ENCODE measurements around the gene SIVA1. TPM values are rescaled to one million over a fixed set of nuclear protein-coding genes. Genes with fewer than 3 reads are reported as not detected.

Gene SIVA1
- total and polyA plus RNA-seq, 9 of the 15 experiments (the other 6 are each of a cell fraction or from before 2014, with no cell fraction given): 4.2 to 186 (median 54.2) TPM

DNA sequence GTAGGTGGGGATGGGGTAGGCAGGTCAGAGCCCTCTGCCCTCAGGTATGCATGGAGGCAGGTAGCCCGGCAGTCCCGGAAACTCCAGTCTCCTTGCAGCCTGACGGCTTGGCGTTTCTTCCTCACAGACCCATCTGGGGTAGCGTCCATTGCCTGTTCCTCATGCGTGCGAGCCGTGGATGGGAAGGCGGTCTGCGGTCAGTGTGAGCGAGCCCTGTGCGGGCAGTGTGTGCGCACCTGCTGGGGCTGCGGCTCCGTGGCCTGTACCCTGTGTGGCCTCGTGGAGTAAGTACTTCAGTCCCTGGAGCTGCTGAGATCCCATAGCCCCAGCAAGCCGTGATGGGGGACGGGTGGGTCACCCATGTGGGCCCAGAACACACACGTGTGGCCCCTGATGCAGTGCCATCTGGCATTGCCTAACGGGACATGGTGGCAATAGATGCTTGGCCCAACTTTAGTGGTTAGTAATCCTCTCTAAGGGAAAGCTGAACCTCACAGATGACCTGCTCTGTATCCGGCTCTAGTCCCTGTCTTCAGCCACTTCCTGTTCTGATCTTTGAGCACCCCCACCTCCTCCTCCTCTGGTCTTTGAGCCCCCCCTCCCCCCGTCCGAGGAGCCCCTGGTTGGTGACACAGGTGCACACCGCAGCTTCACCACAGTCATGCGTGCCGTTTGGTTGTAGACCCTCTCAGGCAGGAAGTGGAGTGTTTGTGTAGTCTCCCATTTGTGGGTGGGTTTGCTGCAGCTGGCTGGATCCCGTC, 3.7 kb downstream of the SIVA1 start:
- H2AFZ ChIP-seq (ENCODE audit: low read depth, low read length): no peak overlapping the region
- FAIRE-seq (no peak), ATAC-seq (no peak), DNase-seq (ENCODE audit: extremely low read depth in 1 of 4, low spot score in 3 of 4) (no peak)
- no TSS peak for BruUV-seq (replicated peaks)
- CTCF ChIA-PET (ENCODE audit: low intra/inter-chr PET ratio): no interaction called here
- peaks cover 56% of the 10 kb centered on the region; the same call in 2 of the 3 replicates for H3K36me3 ChIP-seq (ENCODE audit: control insufficient read depth, insufficient read depth, low read length)
- H3K27ac ChIP-seq (ENCODE audit: extremely low read depth, low read depth, low read length): no peak overlapping the region
- no peak overlapping the region; a peak in 1 of 4 replicates for H3K9ac ChIP-seq (ENCODE audit: insufficient read depth in 1 of 2, low read depth in 2 of 2, low read length in 2 of 2)
- H3K79me2 ChIP-seq (ENCODE audit: control insufficient read depth, insufficient read depth, low read length): peaks cover 26% of the 10 kb centered on the region
- no peak overlapping the region for H3K4me2 ChIP-seq (ENCODE audit: insufficient read depth, low read length)
- 0 out of 2 replicates have a peak, but pooled peaks cover 8% of the 10 kb centered on the region for H4K20me1 ChIP-seq (replicated peaks; ENCODE audit: control insufficient read depth, insufficient read depth, low read length)
- H3K4me1 ChIP-seq (replicated peaks in 1 of 2; ENCODE audit: control insufficient read depth in 2 of 2, insufficient read depth in 2 of 2, low read length in 2 of 2): peaks cover 9 to 35% of the 10 kb centered on the region in 2 experiments; a peak in 3 of 5 replicates
- intact Hi-C loops (cut with micrococcal nuclease): no loop called here
- 94% methylated on average over 11 of the region's 27 CpGs for WGBS (ENCODE audit: insufficient coverage, low coverage, missing lambda C conversion rate)
- H3K9me3 ChIP-seq (replicated peaks; ENCODE audit: control insufficient read depth, insufficient read depth, low read depth, low read length): no peaks in the 10 kb centered on the region
- no peak overlapping the region for H3K4me3 ChIP-seq
- no peaks in the 10 kb centered on the region for H3K27me3 ChIP-seq (ENCODE audit: control insufficient read depth in 2 of 2, insufficient read depth in 2 of 2, low read length in 2 of 2)
- H3K9me1 ChIP-seq (ENCODE audit: control insufficient read depth, insufficient read depth, low read length): no peaks in the 10 kb centered on the region
- TF ChIP-seq, protein P1, sequence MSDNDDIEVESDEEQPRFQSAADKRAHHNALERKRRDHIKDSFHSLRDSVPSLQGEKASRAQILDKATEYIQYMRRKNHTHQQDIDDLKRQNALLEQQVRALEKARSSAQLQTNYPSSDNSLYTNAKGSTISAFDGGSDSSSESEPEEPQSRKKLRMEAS (CRISPR knock-in tag; IDR thresholded peaks at IDR 0.05): no peak
- TF ChIP-seq PHF20 (IDR thresholded peaks at IDR 0.05; ENCODE audit: partially characterized antibody) (no peak), TCFL5 (CRISPR knock-in tag; conservative IDR thresholded peaks at IDR 0.05) (no peak), SNRNP70 (optimal IDR thresholded peaks at IDR 0.05; ENCODE audit: low read depth, low read length) (no peak), CAMTA2 (CRISPR knock-in tag; conservative IDR thresholded peaks at IDR 0.05) (no peak), ZNF551 (CRISPR knock-in tag; IDR thresholded peaks at IDR 0.05) (no peak)
- TF ChIP-seq, protein P2, sequence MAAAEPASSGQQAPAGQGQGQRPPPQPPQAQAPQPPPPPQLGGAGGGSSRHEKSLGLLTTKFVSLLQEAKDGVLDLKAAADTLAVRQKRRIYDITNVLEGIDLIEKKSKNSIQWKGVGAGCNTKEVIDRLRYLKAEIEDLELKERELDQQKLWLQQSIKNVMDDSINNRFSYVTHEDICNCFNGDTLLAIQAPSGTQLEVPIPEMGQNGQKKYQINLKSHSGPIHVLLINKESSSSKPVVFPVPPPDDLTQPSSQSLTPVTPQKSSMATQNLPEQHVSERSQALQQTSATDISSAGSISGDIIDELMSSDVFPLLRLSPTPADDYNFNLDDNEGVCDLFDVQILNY (CRISPR knock-in tag; IDR thresholded peaks at IDR 0.05): no peak
- TF ChIP-seq, protein P3, sequence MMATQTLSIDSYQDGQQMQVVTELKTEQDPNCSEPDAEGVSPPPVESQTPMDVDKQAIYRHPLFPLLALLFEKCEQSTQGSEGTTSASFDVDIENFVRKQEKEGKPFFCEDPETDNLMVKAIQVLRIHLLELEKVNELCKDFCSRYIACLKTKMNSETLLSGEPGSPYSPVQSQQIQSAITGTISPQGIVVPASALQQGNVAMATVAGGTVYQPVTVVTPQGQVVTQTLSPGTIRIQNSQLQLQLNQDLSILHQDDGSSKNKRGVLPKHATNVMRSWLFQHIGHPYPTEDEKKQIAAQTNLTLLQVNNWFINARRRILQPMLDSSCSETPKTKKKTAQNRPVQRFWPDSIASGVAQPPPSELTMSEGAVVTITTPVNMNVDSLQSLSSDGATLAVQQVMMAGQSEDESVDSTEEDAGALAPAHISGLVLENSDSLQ (IDR thresholded peaks at IDR 0.05): no peak
- in situ Hi-C loops (cut with MboI): no loop called here
- POLR2A ChIA-PET: no interaction called here

All from K562 (cell line).